ENCODE data around the gene VSTM4.

Gene VSTM4

GRCh38 chr10:49068209-49068608 is 47.1 kb downstream of the VSTM4 start:
- no peak for DNase-seq

GRCh38 chr10:49066944-49067730 is 48.2 kb downstream of the VSTM4 start:
- no peak for DNase-seq

GRCh38 chr10:49062229-49062628 is 53.1 kb downstream of the VSTM4 start:
- DNase-seq = no peak

GRCh38 chr10:49061667-49062066 is 53.7 kb downstream of the VSTM4 start:
- no peak for DNase-seq

GRCh38 chr10:49058463-49059255 is 56.7 kb downstream of the VSTM4 start:
- no peak for DNase-seq

GRCh38 chr10:49057231-49057880 is 58.0 kb downstream of the VSTM4 start:
- no peak for DNase-seq

- no peak for DNase-seq
These were observed 59.0 kb downstream of the VSTM4 start for GRCh38 chr10:49056356-49056755.

GRCh38 chr10:49055221-49055849 is 60.0 kb downstream of the VSTM4 start:
- DNase-seq = no peak

- DNase-seq = no peak
These were observed 60.6 kb downstream of the VSTM4 start for GRCh38 chr10:49054753-49055152.

GRCh38 chr10:49053998-49054692 is 61.2 kb downstream of the VSTM4 start:
- DNase-seq = no peak

- DNase-seq = no peak
These were observed 62.0 kb downstream of the VSTM4 start for GRCh38 chr10:49053053-49053997.

GRCh38 chr10:49052069-49052468 is 63.3 kb downstream of the VSTM4 start:
- DNase-seq = no peak

GRCh38 chr10:49050906-49051305 is 64.4 kb downstream of the VSTM4 start:
- DNase-seq = no peak

GRCh38 chr10:49050366-49050765 is 65.0 kb downstream of the VSTM4 start:
- DNase-seq = no peak

GRCh38 chr10:49049660-49050059 is 65.7 kb downstream of the VSTM4 start:
- DNase-seq = no peak

GRCh38 chr10:49047128-49047639 is 68.1 kb downstream of the VSTM4 start:
- no peak for DNase-seq

GRCh38 chr10:49044293-49045193 is 70.8 kb downstream of the VSTM4 start:
- no peak for DNase-seq

- DNase-seq = no peak
These were observed 74.7 kb downstream of the VSTM4 start for GRCh38 chr10:49040601-49041000.

GRCh38 chr10:49039409-49039808 is 75.9 kb downstream of the VSTM4 start:
- no peak for DNase-seq

GRCh38 chr10:49038711-49039110 is 76.6 kb downstream of the VSTM4 start:
- no peak for DNase-seq
